IMR-90 (cell line): ENCODE measurements around the gene VEGFA. TPM values are rescaled to one million over a fixed set of nuclear protein-coding genes. Genes with fewer than 3 reads are reported as not detected.

Source experiments
- ATAC-seq: fragments of 200-7000 bp; cut with Tn5 transposase; 2 replicates; pipeline ENCODE4 v1.9.1; 2020; ENCODE audit warnings: low read depth, mild to moderate bottlenecking, moderate library complexity
- BruUV-seq: library from RNA; stranded (reverse); fragments of 400-500 nt; replicated peaks from 2 replicates; lab custom pipeline; 2021; lab: Mats Ljungman, UMichigan
- CTCF ChIA-PET: fragments of 300-600 bp; formaldehyde crosslinking; extraction: SDS; loops from one replicate; lab custom pipeline; 2021; ENCODE audit warnings: antibody characterized with exemption; lab: Yijun Ruan, JAX
- POLR2A ChIA-PET: fragments of 300-600 bp; sonication (Branson Sonifier 250); formaldehyde crosslinking; loops from one replicate; lab custom pipeline; 2022; ENCODE audit warnings: antibody characterized with exemption; ENCODE audit not compliant: unreplicated experiment; lab: Charles Lee
- DNase-seq: peaks from one replicate; pipeline ENCODE4 v3.0.0; 2013
- H2AFZ ChIP-seq: replicated peaks from 2 replicates; pipeline ENCODE3; 2013; ENCODE audit warnings: low read length, mild to moderate bottlenecking; ENCODE audit not compliant: poor library complexity
- H2AK5ac ChIP-seq: 2 replicates; pipeline ENCODE4 v1.6.1; 2013; ENCODE audit warnings: low read depth, low read length, inconsistent platforms
- H2AK9ac ChIP-seq: replicated peaks from 2 replicates; pipeline ENCODE3; 2013; ENCODE audit warnings: mild to moderate bottlenecking, low read depth, low read length, moderate library complexity; ENCODE audit not compliant: poor library complexity
- H2BK120ac ChIP-seq: 2 replicates; pipeline ENCODE4 v1.6.1; 2013; ENCODE audit warnings: low read depth, low read length, inconsistent platforms
- H2BK15ac ChIP-seq: 3 replicates; pipeline ENCODE4 v1.6.1; 2013; ENCODE audit warnings: low read depth, low read length, inconsistent platforms
- H2BK20ac ChIP-seq: 2 replicates; pipeline ENCODE4 v1.6.1; 2013; ENCODE audit warnings: low read depth, mild to moderate bottlenecking, inconsistent platforms, low read length, moderate library complexity
- H2BK5ac ChIP-seq: 2 replicates; pipeline ENCODE4 v1.6.1; 2013; ENCODE audit warnings: mild to moderate bottlenecking, low read depth, low read length, inconsistent platforms; ENCODE audit not compliant: poor library complexity, severe bottlenecking
- H3K14ac ChIP-seq: replicated peaks from 2 replicates; pipeline ENCODE4 v1.6.1; 2013; ENCODE audit warnings: low read depth, low read length, inconsistent platforms
- H3K18ac ChIP-seq: 2 replicates; pipeline ENCODE4 v1.6.1; 2013; ENCODE audit warnings: low read depth, low read length, control low read depth
- H3K23ac ChIP-seq: 2 replicates; pipeline ENCODE4 v1.6.1; 2013; ENCODE audit warnings: low read depth, low read length, inconsistent platforms
- H3K27ac ChIP-seq: 2 replicates; pipeline ENCODE4 v1.5.1; 2013; ENCODE audit warnings: mild to moderate bottlenecking, control low read depth, low read length; ENCODE audit not compliant: insufficient read depth
- H3K27me3 ChIP-seq: 2 replicates; pipeline ENCODE4 v1.6.1; 2013; ENCODE audit warnings: low read length; ENCODE audit not compliant: control insufficient read depth, insufficient read depth
- H3K36me3 ChIP-seq: 2 replicates; pipeline ENCODE4 v1.6.1; 2013; ENCODE audit warnings: low read length, mixed read lengths; ENCODE audit not compliant: control insufficient read depth, insufficient read depth
- H3K4ac ChIP-seq: 2 replicates; pipeline ENCODE4 v1.6.1; 2013; ENCODE audit warnings: low read depth, low read length, inconsistent platforms
- H3K4me1 ChIP-seq: 2 replicates; pipeline ENCODE4 v1.6.1; 2013; ENCODE audit warnings: low read length, mixed read lengths; ENCODE audit not compliant: control insufficient read depth, insufficient read depth
- H3K4me2 ChIP-seq: 2 replicates; pipeline ENCODE4 v1.6.1; 2013; ENCODE audit warnings: low read depth, mild to moderate bottlenecking, control low read depth, low read length, moderate library complexity
- H3K4me3 ChIP-seq: 2 replicates; pipeline ENCODE4 v1.5.1; 2013; ENCODE audit warnings: low read depth, mild to moderate bottlenecking, control low read depth, low read length, moderate library complexity; ENCODE audit not compliant: insufficient read depth
- H3K56ac ChIP-seq: 2 replicates; pipeline ENCODE4 v1.6.1; 2013; ENCODE audit warnings: low read length, inconsistent platforms; ENCODE audit not compliant: insufficient read depth; ENCODE audit errors: extremely low read depth
- H3K79me1 ChIP-seq, 2 experiments: 2 replicates each; pipeline ENCODE4 v1.6.1; 2013; ENCODE audit warnings: low read length in 2 of 2, inconsistent platforms in 1 of 2, low read depth in 1 of 2
- H3K9ac ChIP-seq: 2 replicates; pipeline ENCODE4 v1.6.1; 2013; ENCODE audit warnings: low read depth, low read length, control low read depth
- H3K9me1 ChIP-seq: 2 replicates; pipeline ENCODE4 v1.6.1; 2013; ENCODE audit warnings: low read length, inconsistent platforms; ENCODE audit not compliant: insufficient read depth
- H3K9me3 ChIP-seq: 2 replicates; pipeline ENCODE4 v1.6.1; 2013; ENCODE audit warnings: low read length; ENCODE audit not compliant: control insufficient read depth, insufficient read depth
- H4K20me1 ChIP-seq: 2 replicates; pipeline ENCODE4 v1.6.1; 2013; ENCODE audit warnings: low read length, inconsistent platforms; ENCODE audit not compliant: insufficient read depth
- H4K5ac ChIP-seq: 2 replicates; pipeline ENCODE4 v1.6.1; 2013; ENCODE audit warnings: mild to moderate bottlenecking, low read depth, low read length, control low read depth
- H4K8ac ChIP-seq, 2 experiments: 2 replicates each; pipeline ENCODE4 v1.6.1; 2013; ENCODE audit warnings: low read depth in 2 of 2, low read length in 2 of 2, control low read depth in 1 of 2, inconsistent platforms in 1 of 2
- H4K91ac ChIP-seq: 2 replicates; pipeline ENCODE4 v1.6.1; 2013; ENCODE audit warnings: low read depth, low read length, inconsistent platforms; ENCODE audit not compliant: insufficient read depth
- BHLHE40 ChIP-seq: fragments of 150-350 bp; IDR thresholded peaks from 2 replicates; pipeline ENCODE4 v1.6.1; 2016; ENCODE audit warnings: mild to moderate bottlenecking, low read depth, low read length
- CEBPB ChIP-seq: IDR thresholded peaks from 2 replicates; pipeline ENCODE4 v1.6.1; 2012; ENCODE audit warnings: low read depth, low read length, improper control_type of control experiment
- CHD1 ChIP-seq: IDR thresholded peaks from 2 replicates; pipeline ENCODE4 v1.6.1; 2012; ENCODE audit warnings: low read depth, low read length, improper control_type of control experiment
- ELK1 ChIP-seq: fragments of 150-350 bp; IDR thresholded peaks from 2 replicates; pipeline ENCODE4 v1.6.1; 2016; ENCODE audit warnings: low read depth, mild to moderate bottlenecking, low read length, moderate library complexity, borderline replicate concordance
- FOS ChIP-seq: fragments of 150-350 bp; IDR thresholded peaks from 2 replicates; pipeline ENCODE4 v1.6.1; 2016; ENCODE audit warnings: low read depth, low read length
- MAFK ChIP-seq: IDR thresholded peaks from 2 replicates; pipeline ENCODE4 v1.6.1; 2012; ENCODE audit warnings: low read depth, low read length, improper control_type of control experiment
- MAZ ChIP-seq: IDR thresholded peaks from 2 replicates; pipeline ENCODE4 v1.6.1; 2012; ENCODE audit warnings: low read depth, mild to moderate bottlenecking, low read length, improper control_type of control experiment, moderate library complexity, borderline replicate concordance
- MXI1 ChIP-seq: IDR thresholded peaks from 2 replicates; pipeline ENCODE4 v1.6.1; 2012; ENCODE audit warnings: low read depth, mild to moderate bottlenecking, low read length, moderate library complexity, borderline replicate concordance
- NFE2L2 ChIP-seq: fragments of 150-350 bp; IDR thresholded peaks from 2 replicates; pipeline ENCODE4 v1.6.1; 2016; ENCODE audit warnings: low read depth, mild to moderate bottlenecking, low read length
- RAD21 ChIP-seq: IDR thresholded peaks from 2 replicates; pipeline ENCODE4 v1.6.1; 2012; ENCODE audit warnings: low read length, improper control_type of control experiment
- RCOR1 ChIP-seq: IDR thresholded peaks from 2 replicates; pipeline ENCODE4 v1.6.1; 2012; ENCODE audit warnings: mild to moderate bottlenecking, low read length, improper control_type of control experiment; ENCODE audit not compliant: insufficient replicate concordance
- RFX5 ChIP-seq: IDR thresholded peaks from 2 replicates; pipeline ENCODE4 v1.8.0; 2012; ENCODE audit warnings: low read depth, mild to moderate bottlenecking, low read length, moderate library complexity
- SMC3 ChIP-seq: fragments of 150-350 bp; IDR thresholded peaks from 2 replicates; pipeline ENCODE4 v1.6.1; 2016; ENCODE audit warnings: low read depth, mild to moderate bottlenecking, antibody characterized with exemption, low read length, moderate library complexity
- USF2 ChIP-seq: fragments of 150-350 bp; IDR thresholded peaks from 2 replicates; pipeline ENCODE4 v1.6.1; 2017; ENCODE audit warnings: mild to moderate bottlenecking, antibody characterized with exemption, low read length, low read depth
- WGBS, 2 experiments: methylation state at CpG; one replicate each; pipeline versions ENCODE4 v1.1.5 to v1.1.7; 2013; ENCODE audit warnings: missing lambda C conversion rate in 2 of 2; ENCODE audit not compliant: insufficient read length in 1 of 2; ENCODE audit errors: extremely low coverage in 2 of 2; 5-methylcytosine and 5-hydroxymethylcytosine counted together
- dilution Hi-C: fragments of 300-500 bp; cut with HindIII; formaldehyde crosslinking; loops from one replicate; pipeline ENCODE4 v1.14.3; 2018; ENCODE audit warnings: low sequenced_read_pairs; ENCODE audit not compliant: unreplicated experiment
- in situ Hi-C: fragments of 300-500 bp; cut with MboI; formaldehyde crosslinking; loops from 3 replicates; pipeline ENCODE4 v1.14.3; 2019; ENCODE audit warnings: low sequenced_read_pairs, inconsistent platforms, mixed read lengths
- intact Hi-C: fragments of 100-400 bp; cut with micrococcal nuclease; formaldehyde crosslinking; loops from 2 replicates; pipeline ENCODE4 v1.10.0; 2022
- polyA plus RNA-seq, 3 experiments: library from polyadenylated mRNA; depleted of rRNA; stranded (reverse); fragments of >200 nt; gene quantifications; 2 replicates each; pipeline ENCODE4 v1.2.3, GENCODE V29; 2012; ENCODE audit warnings: low replicate concordance in 1 of 3
- total RNA-seq: library from RNA; depleted of rRNA; stranded (reverse); fragments of >200 nt; gene quantifications from 2 replicates; pipeline ENCODE4 v1.2.3, GENCODE V29; 2012
- TF ChIP-seq, protein P1 (sequence below): conservative IDR thresholded peaks from 2 replicates; pipeline ENCODE4 v1.5.1; 2012; ENCODE audit warnings: mild to moderate bottlenecking, low read depth, low read length, improper control_type of control experiment

VEGFA gene
- total and polyA plus RNA-seq, 2 of the 4 experiments (the other 2 are of a cell fraction) = 190 to 234 TPM

DNA sequence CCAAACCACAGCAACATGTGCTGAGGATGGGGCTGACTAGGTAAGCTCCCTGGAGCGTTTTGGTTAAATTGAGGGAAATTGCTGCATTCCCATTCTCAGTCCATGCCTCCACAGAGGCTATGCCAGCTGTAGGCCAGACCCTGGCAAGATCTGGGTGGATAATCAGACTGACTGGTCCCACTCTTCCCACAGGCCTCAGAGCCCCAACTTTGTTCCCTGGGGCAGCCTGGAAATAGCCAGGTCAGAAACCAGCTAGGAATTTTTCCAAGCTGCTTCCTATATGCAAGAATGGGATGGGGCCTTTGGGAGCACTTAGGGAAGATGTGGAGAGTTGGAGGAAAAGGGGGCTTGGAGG is 1.5 kb upstream of the VEGFA start:
- peak overlapping the region; percentile 23 for H4K5ac ChIP-seq
- intact Hi-C loops = loop anchor here (2.0 kb wide), 1 partner anchor 44 kb away; no protein-coding TSS in a partner anchor
- peak overlapping the region; percentile 38; the same call in 1 of the 2 replicates for H3K27ac ChIP-seq
- H2BK5ac ChIP-seq = no peak overlapping the region
- H3K9me1 ChIP-seq = no peaks in the 10 kb centered on the region
- H3K23ac ChIP-seq = no peak overlapping the region; the same call in 1 of the 2 replicates
- peak overlapping the region; percentile 35 to 67; a peak in 3 of 4 replicates for H4K8ac ChIP-seq
- ChIA-PET CTCF (interaction anchor here (0.8 to 2.8 kb wide), 10 partner anchors 11 to 317 kb away, joined by 3 to 22 read pairs (median 4); no protein-coding TSS in a partner anchor), POLR2A (no interaction called here)
- H2AK5ac ChIP-seq = peak overlapping the region; percentile 50; the same call in 1 of the 2 replicates
- peak overlapping the region; percentile 73; the same call in 1 of the 2 replicates for H4K91ac ChIP-seq
- no peak overlapping the region for H3K56ac ChIP-seq
- peak overlapping the region; percentile 24; the same call in 1 of the 2 replicates for H3K9ac ChIP-seq
- no peak for ATAC-seq
- peak overlapping the region; percentile 67 for H2BK120ac ChIP-seq
- H3K27me3 ChIP-seq = no peaks in the 10 kb centered on the region
- H3K4ac ChIP-seq = peak overlapping the region; percentile 64
- no peak overlapping the region for H3K4me3 ChIP-seq
- H3K14ac ChIP-seq = peak overlapping the region; percentile 47; the same call in 1 of the 2 replicates
- H2BK15ac ChIP-seq = peak overlapping the region; percentile 60; the same call in 2 of the 3 replicates
- peaks cover 15% of the 10 kb centered on the region for H3K4me1 ChIP-seq
- H3K18ac ChIP-seq = peak overlapping the region; percentile 27; the same call in 1 of the 2 replicates
- H3K79me1 ChIP-seq = peaks cover 0 to 24% of the 10 kb centered on the region in 2 experiments; a peak in 2 of 4 replicates
- peaks cover 37% of the 10 kb centered on the region for H4K20me1 ChIP-seq
- H2AK9ac ChIP-seq = peak overlapping the region; percentile 20
- TF ChIP-seq MAZ (no peak), USF2 (no peak), MAFK (no peak), ELK1 (no peak), RFX5 (no peak), RAD21 (no peak), NFE2L2 (no peak), RCOR1 (no peak), MXI1 (no peak), CEBPB (no peak), FOS (no peak), CHD1 (no peak), SMC3 (no peak), BHLHE40 (no peak)
- TF ChIP-seq, protein P1, sequence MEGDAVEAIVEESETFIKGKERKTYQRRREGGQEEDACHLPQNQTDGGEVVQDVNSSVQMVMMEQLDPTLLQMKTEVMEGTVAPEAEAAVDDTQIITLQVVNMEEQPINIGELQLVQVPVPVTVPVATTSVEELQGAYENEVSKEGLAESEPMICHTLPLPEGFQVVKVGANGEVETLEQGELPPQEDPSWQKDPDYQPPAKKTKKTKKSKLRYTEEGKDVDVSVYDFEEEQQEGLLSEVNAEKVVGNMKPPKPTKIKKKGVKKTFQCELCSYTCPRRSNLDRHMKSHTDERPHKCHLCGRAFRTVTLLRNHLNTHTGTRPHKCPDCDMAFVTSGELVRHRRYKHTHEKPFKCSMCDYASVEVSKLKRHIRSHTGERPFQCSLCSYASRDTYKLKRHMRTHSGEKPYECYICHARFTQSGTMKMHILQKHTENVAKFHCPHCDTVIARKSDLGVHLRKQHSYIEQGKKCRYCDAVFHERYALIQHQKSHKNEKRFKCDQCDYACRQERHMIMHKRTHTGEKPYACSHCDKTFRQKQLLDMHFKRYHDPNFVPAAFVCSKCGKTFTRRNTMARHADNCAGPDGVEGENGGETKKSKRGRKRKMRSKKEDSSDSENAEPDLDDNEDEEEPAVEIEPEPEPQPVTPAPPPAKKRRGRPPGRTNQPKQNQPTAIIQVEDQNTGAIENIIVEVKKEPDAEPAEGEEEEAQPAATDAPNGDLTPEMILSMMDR = no peak
- peak overlapping the region; percentile 25; the same call in 1 of the 2 replicates for H2BK20ac ChIP-seq
- dilution Hi-C loops = no loop called here
- peak overlapping the region; percentile 10 for H2AFZ ChIP-seq
- in situ Hi-C loops = loop anchor here (5.0 kb wide), 1 partner anchor 101 kb away; no protein-coding TSS in a partner anchor
- no TSS peak for BruUV-seq
- no CpG with 5 or more reads among the region's 1 CpG for WGBS, 2 experiments
- no peaks in the 10 kb centered on the region for H3K9me3 ChIP-seq
- peak overlapping the region; percentile 23; the same call in 1 of the 2 replicates for H3K4me2 ChIP-seq
- no peak for DNase-seq
- H3K36me3 ChIP-seq = peaks cover 10% of the 10 kb centered on the region
